ENCODE data around the gene SYT12.

The SYT12 gene

DNA sequence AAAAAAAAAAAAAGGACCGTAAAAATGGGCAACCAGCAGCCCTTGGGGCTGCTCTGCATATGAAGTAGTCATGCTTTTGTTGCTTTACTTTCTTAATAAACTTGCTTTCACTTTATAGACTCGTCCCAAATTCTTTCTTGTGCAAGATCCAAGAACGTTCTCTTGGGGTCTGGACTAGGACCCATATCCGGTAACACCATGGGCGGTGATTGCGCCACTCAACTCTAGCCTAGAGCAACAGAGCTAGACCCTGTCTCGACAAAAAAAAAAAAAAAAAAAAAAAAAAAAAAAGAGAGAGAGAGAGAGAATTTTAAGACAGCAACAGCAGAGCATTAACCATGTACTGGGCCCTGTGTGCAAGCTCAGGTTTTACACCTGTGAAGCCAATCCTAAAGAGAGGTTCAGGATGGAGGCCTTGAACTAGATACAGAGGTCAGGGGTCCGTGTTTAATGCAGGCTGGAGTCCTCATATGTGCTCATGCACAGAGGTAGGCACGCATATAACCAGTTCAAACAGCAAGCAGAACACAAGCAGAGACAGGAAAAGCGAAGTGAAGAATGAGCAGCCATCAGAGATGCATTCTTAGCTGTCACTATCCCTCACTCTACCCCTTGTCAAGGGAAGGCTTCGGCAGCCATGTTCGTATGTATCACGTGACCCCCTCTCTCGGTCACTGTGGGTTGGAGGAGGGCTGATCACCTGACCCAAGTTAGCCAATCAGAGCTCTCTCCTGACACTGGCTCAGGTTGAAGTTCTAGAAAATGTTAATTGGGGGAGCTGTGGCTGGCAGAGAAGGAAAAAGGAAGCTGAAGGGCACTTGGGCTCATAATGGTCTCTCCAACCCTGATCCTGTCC is 16.7 kb upstream of the SYT12 start:
- TF ChIP-seq, protein P1, sequence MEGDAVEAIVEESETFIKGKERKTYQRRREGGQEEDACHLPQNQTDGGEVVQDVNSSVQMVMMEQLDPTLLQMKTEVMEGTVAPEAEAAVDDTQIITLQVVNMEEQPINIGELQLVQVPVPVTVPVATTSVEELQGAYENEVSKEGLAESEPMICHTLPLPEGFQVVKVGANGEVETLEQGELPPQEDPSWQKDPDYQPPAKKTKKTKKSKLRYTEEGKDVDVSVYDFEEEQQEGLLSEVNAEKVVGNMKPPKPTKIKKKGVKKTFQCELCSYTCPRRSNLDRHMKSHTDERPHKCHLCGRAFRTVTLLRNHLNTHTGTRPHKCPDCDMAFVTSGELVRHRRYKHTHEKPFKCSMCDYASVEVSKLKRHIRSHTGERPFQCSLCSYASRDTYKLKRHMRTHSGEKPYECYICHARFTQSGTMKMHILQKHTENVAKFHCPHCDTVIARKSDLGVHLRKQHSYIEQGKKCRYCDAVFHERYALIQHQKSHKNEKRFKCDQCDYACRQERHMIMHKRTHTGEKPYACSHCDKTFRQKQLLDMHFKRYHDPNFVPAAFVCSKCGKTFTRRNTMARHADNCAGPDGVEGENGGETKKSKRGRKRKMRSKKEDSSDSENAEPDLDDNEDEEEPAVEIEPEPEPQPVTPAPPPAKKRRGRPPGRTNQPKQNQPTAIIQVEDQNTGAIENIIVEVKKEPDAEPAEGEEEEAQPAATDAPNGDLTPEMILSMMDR (IDR thresholded peaks at IDR 0.05; ENCODE audit: low read depth, low read length, missing control alignments) = no peak
- H3K4me3 ChIP-seq (ENCODE audit: low read depth, low read length) = no peak overlapping the region
- in situ Hi-C loops (cut with HindIII; ENCODE audit: low sequenced_read_pairs) = no loop called here
- no peak for DNase-seq (ENCODE audit: low read depth)

DNA sequence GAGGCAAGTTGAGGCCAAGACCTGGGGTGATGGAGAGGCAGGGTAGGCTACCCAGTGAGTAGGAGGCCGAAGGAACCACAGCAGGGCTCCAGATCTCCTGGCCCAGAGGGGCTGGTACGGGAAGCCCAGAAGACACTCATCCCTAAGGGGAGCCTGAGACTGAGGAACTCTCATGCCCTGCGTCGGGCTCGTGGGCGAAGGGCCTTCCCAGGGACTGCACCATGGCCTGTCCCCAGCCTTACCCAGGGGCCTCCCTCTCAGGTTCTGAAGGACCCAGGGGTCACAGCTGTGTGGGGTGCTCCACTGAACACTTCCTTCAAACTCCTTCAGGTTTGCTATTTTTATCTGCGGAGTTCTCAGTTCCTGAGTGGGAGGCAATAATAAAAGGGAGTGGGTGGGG is 15.8 kb upstream of the SYT12 start:
- DNase-seq (ENCODE audit: low read depth) = no peak
- no peak overlapping the region for H3K4me3 ChIP-seq (ENCODE audit: low read depth, low read length)
- TF ChIP-seq, protein P1 (IDR thresholded peaks at IDR 0.05; ENCODE audit: low read depth, low read length, missing control alignments) = no peak
- in situ Hi-C loops (cut with HindIII; ENCODE audit: low sequenced_read_pairs) = no loop called here

DNA sequence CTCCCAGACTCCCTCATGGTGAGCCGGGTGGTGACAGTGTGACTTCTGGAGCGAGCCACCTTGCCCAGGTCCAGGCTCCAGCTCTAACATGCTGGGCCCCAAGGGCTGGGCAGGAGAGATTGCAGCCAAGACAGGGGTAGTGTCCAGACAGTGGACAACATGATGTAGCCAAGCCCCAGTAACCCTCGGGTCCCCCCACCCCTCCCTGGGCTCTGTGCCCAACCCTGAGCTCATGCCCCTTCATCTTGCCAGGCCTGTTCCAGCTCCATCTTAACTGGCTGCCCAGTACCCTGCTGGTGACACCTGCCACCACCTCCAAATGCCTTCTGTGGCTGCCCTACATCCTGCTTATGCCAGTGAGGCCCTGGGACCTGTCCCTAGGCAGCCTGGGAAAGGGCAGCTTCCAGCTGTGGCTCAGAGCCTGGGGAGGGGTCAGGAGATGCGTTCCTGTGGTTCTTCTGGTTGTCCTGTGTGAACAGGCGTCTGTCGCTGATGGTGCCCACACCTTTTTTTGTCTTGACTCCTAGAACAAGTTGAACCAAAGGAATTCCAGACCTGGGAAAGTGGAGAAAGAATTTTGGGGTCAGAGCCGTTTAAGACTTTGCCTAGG is 12.5 kb upstream of the SYT12 start:
- DNase-seq (ENCODE audit: low read depth) = no peak
- no peak overlapping the region for H3K4me3 ChIP-seq (ENCODE audit: low read depth, low read length)
- in situ Hi-C loops (cut with HindIII; ENCODE audit: low sequenced_read_pairs) = no loop called here
- TF ChIP-seq, protein P1 (IDR thresholded peaks at IDR 0.05; ENCODE audit: low read depth, low read length, missing control alignments) = no peak

DNA sequence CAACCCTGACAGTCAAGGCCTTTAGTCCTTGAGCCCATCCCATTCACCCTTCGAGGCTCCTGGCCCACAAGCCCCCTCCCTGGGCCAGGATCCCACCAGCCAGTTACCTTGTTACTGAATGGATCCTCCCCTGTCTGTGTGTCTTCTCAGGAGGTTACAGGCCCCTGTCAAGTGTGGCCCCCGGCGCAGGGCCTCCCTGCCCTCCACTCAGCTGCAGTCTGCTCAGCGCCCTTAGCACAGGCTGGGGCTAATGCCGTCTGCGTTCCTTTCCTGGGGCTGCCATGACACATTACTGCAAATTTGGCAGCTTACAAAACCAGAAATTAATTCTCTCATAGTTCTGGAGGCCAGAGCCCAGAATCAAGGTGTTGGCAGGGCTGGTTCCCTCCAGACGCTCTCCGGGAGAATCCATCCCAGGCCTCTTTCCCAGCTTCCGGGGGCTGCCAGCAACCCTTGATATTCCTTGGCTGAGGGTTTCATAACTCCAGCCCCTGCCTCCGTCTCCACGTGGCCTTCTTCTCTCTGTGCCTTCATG is 9.4 kb upstream of the SYT12 start:
- no peak overlapping the region for H3K4me3 ChIP-seq (ENCODE audit: low read depth, low read length)
- in situ Hi-C loops (cut with HindIII; ENCODE audit: low sequenced_read_pairs) = no loop called here
- TF ChIP-seq, protein P1 (IDR thresholded peaks at IDR 0.05; ENCODE audit: low read depth, low read length, missing control alignments) = no peak
- DNase-seq (ENCODE audit: low read depth) = no peak

DNA sequence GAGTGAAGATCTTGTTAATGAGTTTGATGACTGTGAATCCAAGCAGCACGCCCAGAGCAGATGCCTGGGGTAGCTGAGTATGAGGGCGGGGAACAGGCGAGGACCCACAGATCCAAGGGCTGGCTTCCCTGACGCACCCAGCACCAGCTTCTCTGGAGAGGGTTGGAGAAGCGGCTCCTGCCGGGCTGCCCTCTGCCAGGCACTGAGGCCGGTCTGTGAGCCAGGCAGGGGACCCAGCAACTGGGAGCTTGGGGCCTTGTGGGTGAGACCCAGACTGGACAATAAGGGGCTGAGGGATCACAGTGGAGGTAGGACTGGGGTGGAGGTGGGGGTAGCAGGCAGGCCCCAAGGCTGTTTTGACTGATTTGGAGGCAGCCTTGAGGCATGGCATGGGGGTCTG is 8.6 kb upstream of the SYT12 start:
- H3K4me3 ChIP-seq (ENCODE audit: low read depth, low read length) = no peak overlapping the region
- in situ Hi-C loops (cut with HindIII; ENCODE audit: low sequenced_read_pairs) = no loop called here
- TF ChIP-seq, protein P1 (IDR thresholded peaks at IDR 0.05; ENCODE audit: low read depth, low read length, missing control alignments) = no peak
- no peak for DNase-seq (ENCODE audit: low read depth)

DNA sequence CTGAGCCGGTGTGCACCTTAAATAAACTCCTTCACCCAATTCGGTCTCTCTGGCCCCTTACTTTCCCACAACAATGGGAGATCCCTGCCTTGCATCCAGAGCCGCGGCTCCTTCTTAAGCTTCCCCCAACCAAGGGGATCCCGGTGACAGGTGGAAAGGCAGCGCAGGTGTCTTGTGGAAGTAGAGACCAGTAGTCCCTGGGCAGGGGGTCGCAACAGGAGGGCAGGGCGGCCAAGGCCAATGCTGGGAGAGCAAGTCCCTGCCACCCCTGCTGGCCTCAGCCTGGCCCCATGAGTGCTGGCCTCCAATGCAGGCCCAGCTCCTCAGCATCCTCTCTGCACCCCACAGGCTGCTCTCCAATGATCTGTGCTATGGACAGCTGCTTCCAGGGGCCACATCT is 7.9 kb upstream of the SYT12 start:
- H3K4me3 ChIP-seq (ENCODE audit: low read depth, low read length) = no peak overlapping the region
- TF ChIP-seq, protein P1 (IDR thresholded peaks at IDR 0.05; ENCODE audit: low read depth, low read length, missing control alignments) = no peak
- in situ Hi-C loops (cut with HindIII; ENCODE audit: low sequenced_read_pairs) = no loop called here
- DNase-seq (ENCODE audit: low read depth) = no peak
